ENCODE results near the gene AIG1.

DNA sequence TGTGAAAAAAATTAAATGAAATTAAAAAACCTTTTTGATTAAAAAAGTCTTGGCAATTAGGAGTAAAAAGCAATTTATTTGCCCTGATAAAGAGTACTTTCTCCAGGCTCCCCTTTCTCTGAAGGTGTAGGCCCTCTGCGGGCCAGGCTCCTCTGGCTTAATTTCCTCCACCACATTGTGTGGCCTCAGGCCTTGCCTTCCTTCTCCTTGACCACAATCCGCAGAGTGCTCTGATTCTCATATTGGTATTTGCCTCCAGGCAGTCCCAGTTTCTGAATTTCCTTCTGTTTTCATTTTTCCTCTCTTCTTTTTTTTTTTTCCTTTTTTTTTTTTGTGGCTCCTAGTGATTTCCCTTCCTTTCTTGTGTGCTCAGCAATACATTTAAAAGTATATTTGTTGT lies 96.4 kb downstream of the AIG1 start:
- TF ChIP-seq, protein P1, sequence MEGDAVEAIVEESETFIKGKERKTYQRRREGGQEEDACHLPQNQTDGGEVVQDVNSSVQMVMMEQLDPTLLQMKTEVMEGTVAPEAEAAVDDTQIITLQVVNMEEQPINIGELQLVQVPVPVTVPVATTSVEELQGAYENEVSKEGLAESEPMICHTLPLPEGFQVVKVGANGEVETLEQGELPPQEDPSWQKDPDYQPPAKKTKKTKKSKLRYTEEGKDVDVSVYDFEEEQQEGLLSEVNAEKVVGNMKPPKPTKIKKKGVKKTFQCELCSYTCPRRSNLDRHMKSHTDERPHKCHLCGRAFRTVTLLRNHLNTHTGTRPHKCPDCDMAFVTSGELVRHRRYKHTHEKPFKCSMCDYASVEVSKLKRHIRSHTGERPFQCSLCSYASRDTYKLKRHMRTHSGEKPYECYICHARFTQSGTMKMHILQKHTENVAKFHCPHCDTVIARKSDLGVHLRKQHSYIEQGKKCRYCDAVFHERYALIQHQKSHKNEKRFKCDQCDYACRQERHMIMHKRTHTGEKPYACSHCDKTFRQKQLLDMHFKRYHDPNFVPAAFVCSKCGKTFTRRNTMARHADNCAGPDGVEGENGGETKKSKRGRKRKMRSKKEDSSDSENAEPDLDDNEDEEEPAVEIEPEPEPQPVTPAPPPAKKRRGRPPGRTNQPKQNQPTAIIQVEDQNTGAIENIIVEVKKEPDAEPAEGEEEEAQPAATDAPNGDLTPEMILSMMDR (IDR thresholded peaks at IDR 0.05), result no peak
- TF ChIP-seq POLR2A (IDR thresholded peaks at IDR 0.05), result no peak
- TF ChIP-seq POLR2AphosphoS5 (IDR thresholded peaks at IDR 0.05), result no peak
